NT2/D1 (cell line): Measurements from ENCODE around the gene SLC9A1.

Experiments used
- YY1 ChIP-seq: IDR thresholded peaks from 2 replicates; pipeline ENCODE4 v1.6.1; 2011; ENCODE audit not compliant: insufficient read length, insufficient read depth
- ZNF274 ChIP-seq: IDR thresholded peaks from 2 replicates; pipeline ENCODE4 v1.6.1; 2011; ENCODE audit warnings: mild to moderate bottlenecking, low read depth, low read length

GRCh38 chr1:27154469-27154990 lies 395 bp downstream of the SLC9A1 start:
- TF ChIP-seq ZNF274 (no peak), YY1 (no peak)
